SK-N-MC (cell line): ENCODE data around the gene ERMN.

Experiments
- DNase-seq: peaks from one replicate; pipeline ENCODE4 v3.0.0-alpha.2; 2011; ENCODE audit warnings: low read depth, low spot score
- H3K27ac ChIP-seq: fragments of 200-600 bp; sonication (generic); 2 replicates; pipeline ENCODE4 v1.5.1; 2016; ENCODE audit warnings: mixed run types
- H3K36me3 ChIP-seq: fragments of 200-600 bp; sonication (generic); 2 replicates; pipeline ENCODE4 v1.6.1; 2017; ENCODE audit warnings: antibody characterized with exemption, low read length, mixed read lengths; ENCODE audit not compliant: insufficient read depth
- H3K4me3 ChIP-seq: fragments of 200-600 bp; sonication (generic); 2 replicates; pipeline ENCODE4 v1.5.1; 2016
- H3K9ac ChIP-seq: fragments of 200-600 bp; sonication (generic); 2 replicates; pipeline ENCODE4 v1.8.0; 2017; ENCODE audit warnings: mixed run types, mixed read lengths; ENCODE audit not compliant: insufficient read length
- H3K9me3 ChIP-seq: fragments of 200-600 bp; sonication (generic); 2 replicates; pipeline ENCODE4 v1.6.1; 2017; ENCODE audit warnings: low read depth, mild to moderate bottlenecking, antibody characterized with exemption, low read length, moderate library complexity, mixed read lengths
- EZH2 ChIP-seq: fragments of 200-600 bp; sonication (generic); IDR thresholded peaks from one replicate; pipeline ENCODE4 v1.6.1; 2017; ENCODE audit warnings: antibody characterized with exemption
- FOXP2 ChIP-seq: optimal IDR thresholded peaks from 2 replicates; pipeline ENCODE3; 2011; ENCODE audit warnings: mild to moderate bottlenecking, moderate library complexity; ENCODE audit not compliant: insufficient read depth; ENCODE audit errors: extremely low read length, control extremely low read depth
- POLR2AphosphoS5 ChIP-seq: IDR thresholded peaks from 2 replicates; pipeline ENCODE4 v1.6.1; 2012; ENCODE audit warnings: mild to moderate bottlenecking, low read depth, low read length, borderline replicate concordance

Gene ERMN

GRCh38 chr2:157322432-157322831, 3.2 kb downstream of the ERMN start:
- no peak for DNase-seq
- no peak for TF ChIP-seq POLR2AphosphoS5
- TF ChIP-seq FOXP2 = no peak
- no peak for TF ChIP-seq EZH2
- H3K36me3 ChIP-seq = no peaks in the 10 kb centered on the region
- H3K4me3 ChIP-seq = no peak overlapping the region
- H3K27ac ChIP-seq = no peak overlapping the region
- no peak overlapping the region for H3K9ac ChIP-seq
- no peaks in the 10 kb centered on the region for H3K9me3 ChIP-seq

GRCh38 chr2:157321466-157321865, 4.2 kb downstream of the ERMN start:
- Histone ChIP-seq H3K27ac (no peak overlapping the region), H3K36me3 (no peaks in the 10 kb centered on the region), H3K9ac (no peak overlapping the region), H3K4me3 (no peak overlapping the region), H3K9me3 (no peaks in the 10 kb centered on the region)
- no peak for DNase-seq
- TF ChIP-seq FOXP2 (no peak), POLR2AphosphoS5 (no peak), EZH2 (no peak)

- no peak overlapping the region for H3K27ac ChIP-seq
- H3K4me3 ChIP-seq = no peak overlapping the region
- H3K9me3 ChIP-seq = no peaks in the 10 kb centered on the region
- H3K36me3 ChIP-seq = no peaks in the 10 kb centered on the region
- no peak overlapping the region for H3K9ac ChIP-seq
- DNase-seq = no peak
- TF ChIP-seq FOXP2 (no peak), EZH2 (no peak), POLR2AphosphoS5 (no peak)
Measured at GRCh38 chr2:157320409-157320808, 5.2 kb downstream of the ERMN start.

- Histone ChIP-seq H3K9me3 (no peaks in the 10 kb centered on the region), H3K36me3 (no peaks in the 10 kb centered on the region), H3K9ac (no peak overlapping the region), H3K4me3 (no peak overlapping the region), H3K27ac (no peak overlapping the region)
- DNase-seq = no peak
- TF ChIP-seq POLR2AphosphoS5 = no peak
- TF ChIP-seq EZH2 = no peak
- no peak for TF ChIP-seq FOXP2
Measured at GRCh38 chr2:157319795-157320194, 5.8 kb downstream of the ERMN start.

GRCh38 chr2:157318884-157319283, 6.7 kb downstream of the ERMN start:
- H3K4me3 ChIP-seq = no peak overlapping the region
- H3K36me3 ChIP-seq = no peaks in the 10 kb centered on the region
- H3K9ac ChIP-seq = no peak overlapping the region
- no peak for TF ChIP-seq FOXP2
- no peak for TF ChIP-seq POLR2AphosphoS5
- TF ChIP-seq EZH2 = no peak
- H3K9me3 ChIP-seq = no peaks in the 10 kb centered on the region
- no peak for DNase-seq
- H3K27ac ChIP-seq = no peak overlapping the region

- H3K9ac ChIP-seq = no peak overlapping the region
- no peak overlapping the region for H3K4me3 ChIP-seq
- no peaks in the 10 kb centered on the region for H3K9me3 ChIP-seq
- no peak overlapping the region for H3K27ac ChIP-seq
- DNase-seq = no peak
- H3K36me3 ChIP-seq = no peaks in the 10 kb centered on the region
- TF ChIP-seq POLR2AphosphoS5 (no peak), EZH2 (no peak), FOXP2 (no peak)
Measured at GRCh38 chr2:157315901-157316300, 9.7 kb downstream of the ERMN start.

GRCh38 chr2:157312866-157313486, 12.6 kb downstream of the ERMN start:
- no peak overlapping the region for H3K9ac ChIP-seq
- no peak for DNase-seq
- H3K9me3 ChIP-seq = no peaks in the 10 kb centered on the region
- no peaks in the 10 kb centered on the region for H3K36me3 ChIP-seq
- no peak overlapping the region for H3K27ac ChIP-seq
- TF ChIP-seq POLR2AphosphoS5 (no peak), EZH2 (no peak), FOXP2 (no peak)
- H3K4me3 ChIP-seq = no peak overlapping the region

GRCh38 chr2:157311706-157312105, 13.9 kb downstream of the ERMN start:
- Histone ChIP-seq H3K9me3 (no peaks in the 10 kb centered on the region), H3K36me3 (no peaks in the 10 kb centered on the region), H3K9ac (no peak overlapping the region), H3K4me3 (no peak overlapping the region), H3K27ac (no peak overlapping the region)
- no peak for DNase-seq
- TF ChIP-seq POLR2AphosphoS5 (no peak), EZH2 (no peak), FOXP2 (no peak)

- Histone ChIP-seq H3K9me3 (no peaks in the 10 kb centered on the region), H3K27ac (no peak overlapping the region), H3K9ac (no peak overlapping the region), H3K36me3 (no peaks in the 10 kb centered on the region), H3K4me3 (no peak overlapping the region)
- no peak for TF ChIP-seq EZH2
- no peak for TF ChIP-seq POLR2AphosphoS5
- no peak for TF ChIP-seq FOXP2
- no peak for DNase-seq
Measured at GRCh38 chr2:157309878-157310277, 15.7 kb downstream of the ERMN start.
